SU-DHL-6 (cell line): ENCODE results near the gene PLIN4.

Experiments
- H2AFZ ChIP-seq: fragments of 200-600 bp; sonication (generic); 2 replicates; pipeline ENCODE4 v1.6.1; 2014; ENCODE audit warnings: low read depth, mild to moderate bottlenecking, moderate library complexity, mixed read lengths, antibody characterized with exemption, low read length; ENCODE audit not compliant: severe bottlenecking
- H3F3A ChIP-seq: fragments of 200-600 bp; shearing (Covaris generic); 2 replicates; pipeline ENCODE4 v1.6.0; 2016; ENCODE audit warnings: antibody characterized with exemption, mild to moderate bottlenecking; ENCODE audit not compliant: insufficient read depth
- H3K27ac ChIP-seq: fragments of 200-600 bp; sonication (generic); 2 replicates; pipeline ENCODE4 v1.5.1; 2016; ENCODE audit warnings: low read depth, mild to moderate bottlenecking, low read length, moderate library complexity, mixed read lengths
- H3K27me3 ChIP-seq: fragments of 200-600 bp; sonication (generic), shearing (Covaris generic); 2 replicates; pipeline ENCODE4 v1.6.0; 2014; ENCODE audit warnings: mild to moderate bottlenecking, low read length
- H3K36me3 ChIP-seq: fragments of 200-600 bp; sonication (generic); 2 replicates; pipeline ENCODE4 v1.6.1; 2014; ENCODE audit warnings: mild to moderate bottlenecking, low read length, mixed read lengths
- H3K4me2 ChIP-seq: fragments of 300-600, 200-600 bp; shearing (Covaris generic), sonication (generic); 2 replicates; pipeline ENCODE4 v1.6.0; 2014; ENCODE audit warnings: low read length, low read depth, mild to moderate bottlenecking; ENCODE audit not compliant: poor library complexity, severe bottlenecking
- H3K4me3 ChIP-seq: fragments of 200-600 bp; sonication (generic); 2 replicates; pipeline ENCODE4 v1.5.1; 2014; ENCODE audit warnings: antibody characterized with exemption, low read length, mild to moderate bottlenecking, mixed read lengths; ENCODE audit not compliant: insufficient read depth, poor library complexity, severe bottlenecking
- H3K79me2 ChIP-seq: fragments of 200-600 bp; sonication (generic); 2 replicates; pipeline ENCODE4 v1.6.1; 2014; ENCODE audit warnings: mild to moderate bottlenecking, low read length, moderate library complexity; ENCODE audit not compliant: insufficient read depth
- H3K9ac ChIP-seq: fragments of 200-600 bp; sonication (generic); 2 replicates; pipeline ENCODE4 v1.7.0; 2014; ENCODE audit warnings: mild to moderate bottlenecking, low read length
- H3K9me2 ChIP-seq: fragments of 200-600 bp; sonication (generic); replicated peaks from 2 replicates; pipeline ENCODE4 v1.6.1; 2014; ENCODE audit warnings: low read length; ENCODE audit not compliant: insufficient read depth
- H3K9me3 ChIP-seq: fragments of 200-600 bp; sonication (generic); 2 replicates; pipeline ENCODE4 v1.6.1; 2014; ENCODE audit warnings: low read length, mixed read lengths; ENCODE audit not compliant: insufficient read depth
- H4K20me1 ChIP-seq: fragments of 200-600 bp; sonication (generic); 2 replicates; pipeline ENCODE4 v1.6.1; 2014; ENCODE audit warnings: low read depth, mild to moderate bottlenecking, antibody characterized with exemption, low read length, moderate library complexity, mixed read lengths
- CTCF ChIP-seq: fragments of 200-600 bp; sonication (generic); IDR thresholded peaks from one replicate; pipeline ENCODE4 v1.5.1; 2017; ENCODE audit warnings: antibody characterized with exemption, mild to moderate bottlenecking, low read length, moderate library complexity; ENCODE audit not compliant: insufficient read depth, poor library complexity, severe bottlenecking
- EZH2phosphoT487 ChIP-seq: fragments of 200-600 bp; sonication (generic), shearing (Covaris generic); conservative IDR thresholded peaks from 2 replicates; pipeline ENCODE4 v1.6.1; 2018; ENCODE audit warnings: mild to moderate bottlenecking, antibody characterized with exemption, low read length, moderate library complexity, mixed read lengths

PLIN4 gene

DNA sequence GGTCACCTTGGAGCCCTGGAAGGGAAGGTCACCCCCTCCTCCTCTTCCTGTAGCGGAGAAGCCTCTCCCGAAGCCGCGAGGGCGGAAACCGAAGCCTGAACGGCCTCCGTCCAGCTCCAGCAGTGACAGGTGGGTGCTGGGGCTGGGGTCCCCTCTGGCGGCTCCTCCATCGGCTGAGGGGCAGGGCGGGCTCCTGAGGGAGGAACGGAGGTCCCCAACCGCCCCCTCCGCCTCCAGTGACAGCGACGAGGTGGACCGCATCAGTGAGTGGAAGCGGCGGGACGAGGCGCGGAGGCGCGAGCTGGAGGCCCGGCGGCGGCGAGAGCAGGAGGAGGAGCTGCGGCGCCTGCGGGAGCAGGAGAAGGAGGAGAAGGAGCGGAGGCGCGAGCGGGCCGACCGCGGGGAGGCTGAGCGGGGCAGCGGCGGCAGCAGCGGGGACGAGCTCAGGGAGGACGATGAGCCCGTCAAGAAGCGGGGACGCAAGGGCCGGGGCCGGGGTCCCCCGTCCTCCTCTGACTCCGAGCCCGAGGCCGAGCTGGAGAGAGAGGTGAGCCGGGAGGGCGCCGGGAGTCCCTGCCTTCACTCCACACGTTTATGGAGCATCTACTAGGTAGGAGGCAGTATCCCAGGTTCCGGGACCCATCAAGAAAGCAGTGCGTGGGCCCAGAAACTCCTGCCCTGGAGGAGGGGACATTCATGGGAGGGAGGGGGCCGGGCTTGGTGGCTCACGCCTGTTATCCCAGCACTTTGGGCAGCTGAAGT is 24.2 kb downstream of the PLIN4 start:
- H3K4me3 ChIP-seq, result no peak overlapping the region
- H3K9me2 ChIP-seq, result no peaks in the 10 kb centered on the region
- H4K20me1 ChIP-seq, result no peaks in the 10 kb centered on the region
- H3K79me2 ChIP-seq, result no peaks in the 10 kb centered on the region
- TF ChIP-seq CTCF (no peak), EZH2phosphoT487 (no peak)
- H3F3A ChIP-seq, result no peaks in the 10 kb centered on the region
- no peak overlapping the region for H3K4me2 ChIP-seq
- no peak overlapping the region for H3K9ac ChIP-seq
- no peak overlapping the region for H3K27ac ChIP-seq
- H3K36me3 ChIP-seq, result no peaks in the 10 kb centered on the region
- no peak overlapping the region for H2AFZ ChIP-seq
- no peaks in the 10 kb centered on the region for H3K27me3 ChIP-seq
- H3K9me3 ChIP-seq, result no peaks in the 10 kb centered on the region

DNA sequence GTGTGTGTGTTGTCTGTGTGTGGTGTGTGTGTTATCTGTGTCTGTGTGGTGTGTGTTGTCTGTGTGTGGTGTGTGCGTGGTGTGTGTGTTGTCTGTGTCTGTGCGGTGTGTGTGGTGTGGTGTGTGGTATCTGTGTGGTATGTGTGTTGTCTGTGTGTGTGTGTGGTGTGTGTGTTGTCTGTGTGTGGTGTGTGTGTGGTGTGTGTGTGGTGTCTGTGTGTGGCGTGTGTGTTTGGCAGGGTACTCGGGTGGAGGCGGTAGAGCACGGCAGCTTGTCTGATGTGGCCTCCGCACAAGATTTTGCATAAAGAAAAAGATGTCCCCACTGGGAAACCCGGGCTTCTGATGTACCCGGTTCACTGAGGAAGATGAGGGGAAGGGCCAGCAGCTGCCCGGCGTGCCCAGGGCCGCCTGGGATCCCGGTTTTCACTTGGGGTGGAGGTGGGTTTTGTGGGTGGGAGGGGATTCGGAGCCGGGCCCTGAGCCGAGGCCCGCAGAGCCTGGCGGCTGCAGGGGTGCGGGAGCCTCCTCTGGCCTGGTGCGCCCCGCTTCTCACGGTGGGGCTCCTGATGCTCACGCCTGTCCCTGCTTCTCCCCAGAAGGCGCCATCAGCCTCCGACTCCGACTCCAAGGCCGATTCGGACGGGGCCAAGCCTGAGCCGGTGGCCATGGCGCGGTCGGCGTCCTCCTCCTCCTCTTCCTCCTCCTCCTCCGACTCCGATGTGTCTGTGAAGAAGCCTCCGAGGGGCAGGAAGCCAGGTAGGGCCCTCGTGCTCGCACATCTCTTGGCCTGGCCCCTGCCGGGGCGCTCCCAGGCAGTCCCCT is 25.0 kb downstream of the PLIN4 start:
- no peak overlapping the region for H3K27ac ChIP-seq
- no peak overlapping the region for H2AFZ ChIP-seq
- no peaks in the 10 kb centered on the region for H3K9me3 ChIP-seq
- H4K20me1 ChIP-seq, result no peaks in the 10 kb centered on the region
- no peak overlapping the region for H3K4me3 ChIP-seq
- H3K36me3 ChIP-seq, result no peaks in the 10 kb centered on the region
- no peaks in the 10 kb centered on the region for H3K79me2 ChIP-seq
- H3K9me2 ChIP-seq, result no peaks in the 10 kb centered on the region
- no peak overlapping the region for H3K4me2 ChIP-seq
- no peaks in the 10 kb centered on the region for H3K27me3 ChIP-seq
- TF ChIP-seq CTCF, result no peak
- no peak for TF ChIP-seq EZH2phosphoT487
- no peaks in the 10 kb centered on the region for H3F3A ChIP-seq
- no peak overlapping the region for H3K9ac ChIP-seq

DNA sequence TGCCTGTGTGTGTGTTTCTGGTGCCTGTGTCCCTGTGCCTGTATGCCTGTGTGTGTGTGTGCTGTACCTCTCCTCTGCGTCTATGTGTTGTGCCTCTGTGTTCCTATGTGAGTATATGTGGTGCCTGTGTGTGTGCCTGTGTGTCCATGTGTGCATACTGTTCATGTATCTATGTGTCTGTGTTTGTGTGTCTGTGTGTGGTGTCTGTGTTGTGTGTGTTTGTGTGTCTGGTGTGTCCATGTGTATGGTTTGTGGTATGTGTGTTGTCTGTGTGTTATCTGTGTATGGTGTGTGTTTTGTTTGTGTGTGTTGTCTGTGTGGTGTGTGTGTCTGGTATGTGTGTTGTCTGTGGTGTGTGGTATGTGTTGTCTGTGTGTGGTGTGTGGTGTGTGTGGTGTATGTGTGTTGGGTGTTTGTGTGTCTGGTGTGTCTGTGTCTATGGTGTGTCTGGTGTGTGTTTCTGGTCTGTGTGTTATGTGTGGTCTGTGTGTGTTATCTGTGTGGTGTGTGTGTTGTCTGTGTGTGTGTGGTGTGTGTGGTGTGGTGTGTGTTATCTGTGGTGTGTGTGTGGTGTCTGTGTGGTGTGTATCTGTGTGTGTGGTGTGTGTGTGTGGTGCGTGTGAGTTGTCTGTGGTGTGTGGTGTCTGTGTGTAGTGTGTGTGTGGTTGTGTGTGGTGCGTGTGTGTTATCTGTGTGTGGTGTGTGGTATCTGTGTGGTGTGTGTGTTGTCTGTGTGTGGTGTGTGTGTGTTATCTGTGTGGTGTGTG is 25.8 kb downstream of the PLIN4 start:
- Histone ChIP-seq H3K27ac (no peak overlapping the region), H3K36me3 (no peaks in the 10 kb centered on the region), H3K4me2 (no peak overlapping the region), H3K4me3 (no peak overlapping the region), H3F3A (no peaks in the 10 kb centered on the region), H3K9me3 (no peaks in the 10 kb centered on the region), H3K79me2 (no peaks in the 10 kb centered on the region), H2AFZ (no peak overlapping the region), H3K9ac (no peak overlapping the region), H3K27me3 (no peaks in the 10 kb centered on the region), H3K9me2 (no peaks in the 10 kb centered on the region), H4K20me1 (no peaks in the 10 kb centered on the region)
- TF ChIP-seq EZH2phosphoT487 (no peak), CTCF (no peak)
